SK-N-SH (cell line): ENCODE measurements around the gene LY6G5C. TPM values are rescaled to one million over a fixed set of nuclear protein-coding genes. Genes with fewer than 3 reads are reported as not detected.

ENCODE experiments used
- CTCF ChIA-PET: fragments of 300-600, 350-600 bp; formaldehyde crosslinking; extraction: SDS; loops from one replicate; lab custom pipeline; 2021; lab: Yijun Ruan, JAX
- POLR2A ChIA-PET: fragments of 350-600 bp; sonication (Branson Sonifier 250); formaldehyde crosslinking; extraction: SDS; loops from one replicate; lab custom pipeline; 2020; ENCODE audit warnings: antibody characterized with exemption, inconsistent platforms; lab: Yijun Ruan, JAX
- DNase-seq: peaks from one replicate; pipeline ENCODE4 v3.0.0; 2012
- H2AFZ ChIP-seq: fragments of 200-600 bp; sonication (generic); 2 replicates; pipeline ENCODE4 v1.8.1; 2016; ENCODE audit warnings: antibody characterized with exemption, mild to moderate bottlenecking, low read depth
- H3F3A ChIP-seq: fragments of 200-600 bp; sonication (generic); replicated peaks from 2 replicates; pipeline ENCODE3; 2016; ENCODE audit warnings: antibody characterized with exemption, mild to moderate bottlenecking; ENCODE audit not compliant: insufficient read depth
- H3K27ac ChIP-seq, 2 experiments: fragments of 200-500 bp in 1 of 2; fragments of 200-600 bp in 1 of 2; sonication (Bioruptor generic) in 1 of 2; sonication (generic), shearing (Covaris generic) in 1 of 2; 2 replicates each; pipeline versions ENCODE4 v1.5.1 to v1.6.1; 2014 to 2016; ENCODE audit warnings: low read depth in 2 of 2, inconsistent platforms in 1 of 2, low read length in 1 of 2, mild to moderate bottlenecking in 1 of 2, mixed read lengths in 1 of 2
- H3K27me3 ChIP-seq: fragments of 200-600 bp; sonication (generic), shearing (Covaris generic); 2 replicates; pipeline ENCODE4 v1.6.1; 2016; ENCODE audit warnings: mixed run types; ENCODE audit not compliant: insufficient read depth
- H3K36me3 ChIP-seq, 2 experiments: fragments of 200-500 bp in 1 of 2; fragments of 200-600 bp in 1 of 2; sonication (Bioruptor generic) in 1 of 2; sonication (generic) in 1 of 2; replicated peaks in 1 of 2; 2 replicates each; pipeline versions ENCODE3 to v1.5.1; 2014 to 2016; ENCODE audit warnings: low read length in 1 of 2, mild to moderate bottlenecking in 1 of 2; ENCODE audit not compliant: insufficient read depth in 2 of 2, control insufficient read depth in 1 of 2
- H3K4me1 ChIP-seq, 2 experiments: fragments of 200-500 bp in 1 of 2; fragments of 200-600 bp in 1 of 2; sonication (Bioruptor generic) in 1 of 2; sonication (generic), shearing (Covaris generic) in 1 of 2; 2 replicates each; pipeline versions ENCODE4 v1.5.1 to v1.6.1; 2014 to 2016; ENCODE audit warnings: low read depth in 1 of 2, low read length in 1 of 2, mixed run types in 1 of 2; ENCODE audit not compliant: insufficient read depth in 2 of 2, control insufficient read depth in 1 of 2
- H3K4me2 ChIP-seq: fragments of 200-600 bp; sonication (generic), shearing (Covaris generic); 2 replicates; pipeline ENCODE4 v1.6.1; 2017; ENCODE audit warnings: mixed run types
- H3K4me3 ChIP-seq, 2 experiments: fragments of 200-500 bp in 1 of 2; fragments of 200-600 bp in 1 of 2; sonication (Bioruptor generic) in 1 of 2; sonication (generic), shearing (Covaris generic) in 1 of 2; 2 replicates each; pipeline versions ENCODE4 v1.5.1 to v1.8.1; 2014 to 2016; ENCODE audit warnings: low read depth in 2 of 2, inconsistent platforms in 1 of 2, low read length in 1 of 2, mild to moderate bottlenecking in 1 of 2, mixed read lengths in 1 of 2, moderate library complexity in 1 of 2
- H3K79me2 ChIP-seq: fragments of 200-600 bp; sonication (generic); 2 replicates; pipeline ENCODE4 v1.8.1; 2017; ENCODE audit warnings: mild to moderate bottlenecking; ENCODE audit not compliant: insufficient read depth
- H3K9ac ChIP-seq: fragments of 200-600 bp; sonication (generic); 2 replicates; pipeline ENCODE4 v1.6.1; 2017; ENCODE audit warnings: mixed run types
- H3K9me2 ChIP-seq: fragments of 200-600 bp; sonication (generic); 2 replicates; pipeline ENCODE4 v1.6.1; 2017; ENCODE audit warnings: mixed run types
- H3K9me3 ChIP-seq: fragments of 200-600 bp; sonication (generic); 2 replicates; pipeline ENCODE4 v1.6.1; 2017; ENCODE audit warnings: mixed run types, mild to moderate bottlenecking, moderate library complexity
- H4K20me1 ChIP-seq: fragments of 200-600 bp; sonication (generic); 2 replicates; pipeline ENCODE4 v1.6.1; 2017; ENCODE audit warnings: mild to moderate bottlenecking, mixed run types; ENCODE audit not compliant: insufficient read depth
- CHD2 ChIP-seq: fragments of 150-350 bp; IDR thresholded peaks from 2 replicates; pipeline ENCODE4 v1.6.1; 2018; ENCODE audit warnings: low read length; ENCODE audit not compliant: partially characterized antibody
- CTCF ChIP-seq: fragments of 200-600 bp; sonication (generic); IDR thresholded peaks from 2 replicates; pipeline ENCODE4 v1.6.1; 2017; ENCODE audit warnings: antibody characterized with exemption, mild to moderate bottlenecking, moderate library complexity
- FOSL2 ChIP-seq: IDR thresholded peaks from 2 replicates; pipeline ENCODE4 v1.4.0; 2012; ENCODE audit warnings: low read depth, mild to moderate bottlenecking, moderate library complexity, borderline replicate concordance
- FOXM1 ChIP-seq: IDR thresholded peaks from 2 replicates; pipeline ENCODE4 v1.4.0; 2012; ENCODE audit warnings: low read depth, mild to moderate bottlenecking
- GABPA ChIP-seq: IDR thresholded peaks from 2 replicates; pipeline ENCODE4 v1.4.0; 2012; ENCODE audit warnings: low read depth, mild to moderate bottlenecking
- GATA2 ChIP-seq: sonication (generic); formaldehyde crosslinking; IDR thresholded peaks from 2 replicates; pipeline ENCODE4 v1.5.0; 2020; ENCODE audit warnings: mild to moderate bottlenecking, missing genetic modification reagents
- MEF2A ChIP-seq: IDR thresholded peaks from 2 replicates; pipeline ENCODE4 v1.4.0; 2012; ENCODE audit warnings: low read depth, borderline replicate concordance
- MXI1 ChIP-seq: IDR thresholded peaks from 2 replicates; pipeline ENCODE4 v1.6.1; 2012; ENCODE audit warnings: mild to moderate bottlenecking, low read depth, low read length, improper control_type of control experiment
- POLR2AphosphoS5 ChIP-seq: IDR thresholded peaks from 2 replicates; pipeline ENCODE4 v1.6.1; 2012; ENCODE audit warnings: low read depth, low read length
- RAD21 ChIP-seq: IDR thresholded peaks from 2 replicates; pipeline ENCODE4 v1.6.1; 2012; ENCODE audit warnings: mild to moderate bottlenecking, low read length
- RFX5 ChIP-seq: IDR thresholded peaks from 2 replicates; pipeline ENCODE4 v1.6.1; 2012; ENCODE audit warnings: mild to moderate bottlenecking, improper control_type of control experiment, low read length
- SMC3 ChIP-seq: IDR thresholded peaks from 2 replicates; pipeline ENCODE4 v1.6.1; 2012; ENCODE audit warnings: low read depth, low read length, improper control_type of control experiment
- TAF1 ChIP-seq: IDR thresholded peaks from 2 replicates; pipeline ENCODE4 v1.6.1; 2012; ENCODE audit warnings: low read depth, mild to moderate bottlenecking, low read length, moderate library complexity, borderline replicate concordance
- TEAD4 ChIP-seq: IDR thresholded peaks from 2 replicates; pipeline ENCODE4 v1.4.0; 2012; ENCODE audit warnings: mild to moderate bottlenecking, borderline replicate concordance; ENCODE audit not compliant: insufficient read depth
- USF1 ChIP-seq: IDR thresholded peaks from 2 replicates; pipeline ENCODE4 v1.4.0; 2012; ENCODE audit warnings: low read depth, borderline replicate concordance
- YY1 ChIP-seq: IDR thresholded peaks from 2 replicates; pipeline ENCODE4 v1.4.0; 2012; ENCODE audit warnings: low read depth, mild to moderate bottlenecking
- WGBS: methylation state at CpG from one replicate; pipeline ENCODE4 v1.1.6; 2017; ENCODE audit warnings: low lambda C conversion rate; 5-methylcytosine and 5-hydroxymethylcytosine counted together
- polyA plus RNA-seq, 3 experiments: library from polyadenylated mRNA; depleted of rRNA; stranded (reverse); fragments of >200 nt; gene quantifications; 2 replicates each; pipeline ENCODE4 v1.2.3, GENCODE V29; 2012
- TF ChIP-seq, protein P1 (sequence below): IDR thresholded peaks from 2 replicates; pipeline ENCODE4 v1.4.0; 2012; ENCODE audit warnings: low read depth

Gene LY6G5C
- polyA plus RNA-seq, 1 of the 3 experiments (the other 2 are of a cell fraction), result 1.1 TPM

DNA sequence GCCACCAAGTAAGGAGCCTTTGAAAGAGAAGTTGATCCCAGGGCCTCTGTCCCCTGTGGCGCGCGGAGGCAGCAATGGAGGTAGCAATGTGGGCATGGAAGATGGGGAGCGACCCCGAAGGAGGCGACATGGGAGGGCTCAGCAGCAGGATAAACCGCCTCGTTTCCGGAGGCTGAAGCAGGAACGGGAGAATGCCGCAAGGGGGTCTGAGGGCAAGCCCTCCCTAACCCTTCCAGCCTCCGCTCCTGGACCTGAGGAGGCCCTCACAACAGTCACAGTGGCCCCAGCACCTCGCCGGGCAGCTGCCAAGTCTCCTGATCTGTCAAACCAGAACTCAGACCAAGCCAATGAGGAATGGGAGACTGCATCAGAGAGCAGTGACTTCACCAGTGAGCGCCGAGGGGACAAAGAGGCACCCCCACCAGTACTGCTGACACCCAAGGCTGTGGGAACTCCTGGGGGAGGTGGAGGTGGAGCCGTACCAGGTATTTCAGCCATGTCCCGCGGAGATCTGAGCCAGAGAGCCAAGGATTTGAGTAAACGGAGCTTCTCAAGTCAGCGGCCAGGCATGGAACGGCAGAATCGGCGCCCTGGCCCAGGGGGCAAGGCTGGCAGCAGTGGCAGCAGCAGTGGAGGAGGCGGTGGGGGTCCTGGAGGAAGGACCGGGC is 48.5 kb downstream of the LY6G5C start:
- Histone ChIP-seq H3K9me2 (no peaks in the 10 kb centered on the region), H3F3A (peaks cover 36% of the 10 kb centered on the region), H2AFZ (no peak overlapping the region), H4K20me1 (peaks cover 19% of the 10 kb centered on the region; the same call in 1 of the 2 replicates), H3K9ac (no peak overlapping the region)
- DNase-seq, result peak; percentile 22
- POLR2A ChIA-PET, result interaction anchor here (1.0 to 1.1 kb wide), 2 partner anchors 19 to 28 kb away, joined by 3 read pairs; partner anchors contain the start of gene C6orf47
- TF ChIP-seq POLR2AphosphoS5, result 0 out of 2 replicates have a peak, but pooled peaks have one; percentile 9
- TF ChIP-seq, protein P1, sequence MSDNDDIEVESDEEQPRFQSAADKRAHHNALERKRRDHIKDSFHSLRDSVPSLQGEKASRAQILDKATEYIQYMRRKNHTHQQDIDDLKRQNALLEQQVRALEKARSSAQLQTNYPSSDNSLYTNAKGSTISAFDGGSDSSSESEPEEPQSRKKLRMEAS, result no peak
- TF ChIP-seq, all 33 proteins: peak for 1
- peak overlapping the region in 1 of 2 experiments; percentile 1; a peak in 2 of 4 replicates for H3K27ac ChIP-seq
- no peak overlapping the region for H3K4me3 ChIP-seq
- peaks cover 19% of the 10 kb centered on the region; the same call in 1 of the 2 replicates for H3K79me2 ChIP-seq
- H3K9me3 ChIP-seq, result no peaks in the 10 kb centered on the region
- peaks cover 53 to 97% of the 10 kb centered on the region in 2 experiments for H3K36me3 ChIP-seq
- H3K4me2 ChIP-seq, result no peak overlapping the region
- WGBS, result 93% methylated on average over 26 of the region's 26 CpGs
- no peaks in the 10 kb centered on the region for H3K27me3 ChIP-seq
- H3K4me1 ChIP-seq, result no peaks in the 10 kb centered on the region; a peak in 1 of 4 replicates
- CTCF ChIA-PET, result interaction anchor here (1.4 kb wide), 1 partner anchor 11 kb away, joined by 4 read pairs; no protein-coding TSS in a partner anchor

- ChIA-PET CTCF (interaction anchor here (1.0 kb wide), 1 partner anchor 10 kb away, joined by 4 read pairs; no protein-coding TSS in a partner anchor), POLR2A (no interaction called here)
- no peak overlapping the region for H2AFZ ChIP-seq
- no peaks in the 10 kb centered on the region for H3K9me2 ChIP-seq
- WGBS, result 94% methylated on average over 30 of the region's 32 CpGs
- peaks cover 25% of the 10 kb centered on the region; the same call in 1 of the 2 replicates for H3K79me2 ChIP-seq
- peaks cover 60 to 98% of the 10 kb centered on the region in 2 experiments for H3K36me3 ChIP-seq
- TF ChIP-seq RFX5, result no peak
- TF ChIP-seq GATA2, result no peak
- TF ChIP-seq RAD21, result no peak
- TF ChIP-seq TAF1, result no peak
- H3K9ac ChIP-seq, result no peak overlapping the region
- H3K4me3 ChIP-seq, result no peak overlapping the region
- no peak overlapping the region for H3K4me2 ChIP-seq
- peak; percentile 42 for DNase-seq
- H3K4me1 ChIP-seq, result no peaks in the 10 kb centered on the region; a peak in 1 of 4 replicates
- no peaks in the 10 kb centered on the region for H3K9me3 ChIP-seq
- peaks cover 19% of the 10 kb centered on the region; the same call in 1 of the 2 replicates for H4K20me1 ChIP-seq
- H3K27me3 ChIP-seq, result no peaks in the 10 kb centered on the region
- peaks cover 32% of the 10 kb centered on the region for H3F3A ChIP-seq
- H3K27ac ChIP-seq, result no peak overlapping the region; a peak in 1 of 4 replicates
These were observed 49.1 kb downstream of the LY6G5C start for GRCh38 chr6:31631681-31632278.

DNA sequence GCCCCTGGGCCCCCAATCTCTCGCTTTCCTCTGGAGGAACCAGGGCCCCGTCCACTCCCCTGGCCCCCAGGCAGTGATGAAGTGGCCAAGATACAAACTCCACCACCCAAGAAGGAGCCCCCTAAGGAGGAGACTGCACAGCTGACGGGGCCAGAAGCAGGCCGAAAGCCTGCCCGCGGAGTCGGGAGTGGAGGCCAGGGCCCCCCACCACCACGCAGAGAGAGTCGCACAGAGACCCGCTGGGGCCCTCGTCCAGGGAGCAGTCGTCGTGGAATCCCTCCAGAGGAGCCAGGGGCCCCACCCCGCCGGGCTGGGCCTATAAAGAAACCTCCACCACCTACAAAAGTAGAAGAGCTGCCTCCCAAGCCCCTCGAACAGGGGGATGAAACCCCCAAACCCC is 49.7 kb downstream of the LY6G5C start:
- Histone ChIP-seq H3K4me3 (no peak overlapping the region), H3K9ac (no peak overlapping the region), H3K4me2 (no peak overlapping the region), H3K9me2 (no peaks in the 10 kb centered on the region), H3K9me3 (no peaks in the 10 kb centered on the region), H3F3A (peaks cover 27% of the 10 kb centered on the region), H3K79me2 (peaks cover 27% of the 10 kb centered on the region; the same call in 1 of the 2 replicates), H3K36me3 (peaks cover 65 to 98% of the 10 kb centered on the region in 2 experiments), H3K27me3 (no peaks in the 10 kb centered on the region), H3K4me1 (no peaks in the 10 kb centered on the region; a peak in 1 of 4 replicates), H3K27ac (no peak overlapping the region), H2AFZ (no peak overlapping the region), H4K20me1 (peaks cover 19% of the 10 kb centered on the region; the same call in 1 of the 2 replicates)
- 96% methylated on average over 15 of the region's 16 CpGs for WGBS
- CTCF ChIA-PET, result interaction anchor here (1.0 kb wide), 1 partner anchor 10 kb away, joined by 4 read pairs; no protein-coding TSS in a partner anchor
- POLR2A ChIA-PET, result no interaction called here
- peak; percentile 34 for DNase-seq
- TF ChIP-seq FOXM1 (no peak), CHD2 (no peak), SMC3 (no peak), CTCF (no peak), POLR2AphosphoS5 (no peak; the same call in 1 of the 2 replicates), FOSL2 (no peak), MEF2A (no peak), GABPA (no peak), USF1 (no peak), TEAD4 (no peak), MXI1 (no peak), YY1 (no peak)
- TF ChIP-seq, protein P1, result no peak
